Body of pancreas (tissue), 4 donors: ENCODE measurements around the gene ZBTB48.

Experiments used
- POLR2A ChIP-seq, 3 donors: fragments of 450-650 bp; IDR thresholded peaks; one replicate each; pipeline ENCODE4 v1.6.1; 2016; ENCODE audit warnings: antibody characterized with exemption in 3 of 3, mild to moderate bottlenecking in 2 of 3
- TF ChIP-seq, protein P1 (sequence below), 7 experiments: fragments of 450-650 bp in 4 of 7; fragments of 200-600 bp in 3 of 7; sonication (generic) in 3 of 7; IDR thresholded peaks; one replicate each; pipeline ENCODE4 v1.5.1; 2016 to 2019; ENCODE audit warnings: antibody characterized with exemption in 7 of 7

DNA sequence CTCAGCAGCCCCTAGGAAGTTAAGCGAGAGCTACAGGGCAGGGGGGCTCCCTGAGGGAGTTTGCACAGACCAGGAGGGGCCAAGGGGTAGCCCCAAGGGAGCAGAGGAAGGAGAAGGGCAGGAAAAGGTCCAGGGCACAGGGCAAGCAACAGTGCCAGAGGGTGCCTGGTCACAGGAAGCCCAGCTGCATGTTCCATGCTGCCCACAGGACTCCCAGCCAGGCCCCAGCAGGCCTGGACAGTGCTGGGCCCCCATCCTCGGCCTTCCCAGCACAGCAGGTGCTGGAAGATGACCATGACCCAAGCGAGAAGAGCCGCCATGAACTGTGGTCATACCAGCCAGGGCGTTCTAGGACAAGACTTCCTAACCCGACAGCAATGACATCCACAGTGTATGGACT lies 11.8 kb downstream of the ZBTB48 start:
- no peak for TF ChIP-seq POLR2A (IDR thresholded peaks at IDR 0.05)
- TF ChIP-seq, protein P1, sequence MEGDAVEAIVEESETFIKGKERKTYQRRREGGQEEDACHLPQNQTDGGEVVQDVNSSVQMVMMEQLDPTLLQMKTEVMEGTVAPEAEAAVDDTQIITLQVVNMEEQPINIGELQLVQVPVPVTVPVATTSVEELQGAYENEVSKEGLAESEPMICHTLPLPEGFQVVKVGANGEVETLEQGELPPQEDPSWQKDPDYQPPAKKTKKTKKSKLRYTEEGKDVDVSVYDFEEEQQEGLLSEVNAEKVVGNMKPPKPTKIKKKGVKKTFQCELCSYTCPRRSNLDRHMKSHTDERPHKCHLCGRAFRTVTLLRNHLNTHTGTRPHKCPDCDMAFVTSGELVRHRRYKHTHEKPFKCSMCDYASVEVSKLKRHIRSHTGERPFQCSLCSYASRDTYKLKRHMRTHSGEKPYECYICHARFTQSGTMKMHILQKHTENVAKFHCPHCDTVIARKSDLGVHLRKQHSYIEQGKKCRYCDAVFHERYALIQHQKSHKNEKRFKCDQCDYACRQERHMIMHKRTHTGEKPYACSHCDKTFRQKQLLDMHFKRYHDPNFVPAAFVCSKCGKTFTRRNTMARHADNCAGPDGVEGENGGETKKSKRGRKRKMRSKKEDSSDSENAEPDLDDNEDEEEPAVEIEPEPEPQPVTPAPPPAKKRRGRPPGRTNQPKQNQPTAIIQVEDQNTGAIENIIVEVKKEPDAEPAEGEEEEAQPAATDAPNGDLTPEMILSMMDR (IDR thresholded peaks at IDR 0.05): no peak
